Activated CD4-positive, CD25-positive, alpha-beta regulatory T cell (primary cell): Measurements from ENCODE around the gene YPEL5.

Experiments
- DNase-seq, 4 experiments: peaks; one replicate each; lab custom pipeline; 2025; lab: John Stamatoyannopoulos, UW

Gene YPEL5

DNA sequence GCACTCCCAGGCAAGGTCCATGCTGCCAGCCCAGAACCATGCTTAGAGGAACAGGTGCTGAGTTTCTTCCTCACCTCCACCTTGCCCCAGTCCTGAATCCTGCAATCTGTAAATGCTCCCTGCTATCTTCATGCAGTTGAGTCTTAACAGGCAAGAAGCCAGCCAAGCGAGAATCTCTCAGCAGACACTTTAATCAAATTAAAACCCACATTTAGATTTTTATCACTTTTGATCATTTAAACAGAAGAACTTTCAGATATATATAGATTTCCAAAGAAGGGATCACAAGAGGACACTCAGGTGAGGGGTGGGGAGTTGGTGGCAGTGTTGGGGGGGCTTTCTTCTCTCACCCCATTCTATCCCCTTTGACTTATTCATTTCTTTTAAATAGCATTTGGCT lies 58.6 kb downstream of the YPEL5 start:
- no peak for DNase-seq

DNA sequence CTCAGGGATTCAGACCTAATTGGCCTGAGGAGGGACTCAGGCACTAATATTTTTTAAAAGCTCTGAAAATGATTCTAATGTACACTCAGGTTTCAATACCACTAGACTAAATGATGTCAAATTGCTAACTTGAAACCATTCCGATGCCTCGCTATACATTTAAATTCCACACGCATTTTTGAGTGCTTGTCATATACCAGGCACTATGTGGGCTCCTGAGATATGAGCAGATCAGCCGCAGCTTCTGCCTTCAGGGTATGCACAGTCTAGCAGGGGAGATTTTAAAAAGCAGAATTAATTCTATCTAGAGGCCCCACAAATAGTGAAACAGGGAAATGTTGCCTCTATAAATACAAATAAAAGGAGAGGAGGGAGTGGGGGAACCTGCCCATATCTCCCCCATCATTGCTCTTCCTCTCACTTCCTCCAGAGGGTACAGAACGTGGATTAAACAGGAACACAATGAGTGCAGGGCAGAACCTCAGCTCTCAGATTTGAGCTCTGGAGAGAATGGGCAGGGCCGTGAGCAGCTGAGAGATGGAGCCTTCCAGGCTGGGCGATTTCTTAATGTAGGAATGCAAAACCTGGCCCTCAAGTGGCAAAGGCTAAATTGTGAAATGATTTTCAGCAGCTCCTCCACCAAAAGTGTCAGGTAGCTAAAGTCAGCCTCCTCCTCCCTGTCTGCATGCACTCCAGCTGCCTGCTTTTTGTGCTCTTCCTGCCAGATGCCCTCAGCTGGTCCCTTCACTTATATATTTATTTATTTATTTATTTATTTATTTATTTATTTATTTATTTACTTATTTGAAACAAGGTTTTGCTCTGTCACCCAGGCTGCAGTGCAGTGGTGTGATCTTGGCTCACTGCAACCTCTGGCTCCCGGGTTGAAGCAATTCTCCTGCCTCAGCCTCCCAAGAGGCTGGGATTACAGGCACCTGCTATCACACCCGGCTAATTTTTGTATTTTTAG lies 59.9 kb downstream of the YPEL5 start:
- no peak for DNase-seq

DNA sequence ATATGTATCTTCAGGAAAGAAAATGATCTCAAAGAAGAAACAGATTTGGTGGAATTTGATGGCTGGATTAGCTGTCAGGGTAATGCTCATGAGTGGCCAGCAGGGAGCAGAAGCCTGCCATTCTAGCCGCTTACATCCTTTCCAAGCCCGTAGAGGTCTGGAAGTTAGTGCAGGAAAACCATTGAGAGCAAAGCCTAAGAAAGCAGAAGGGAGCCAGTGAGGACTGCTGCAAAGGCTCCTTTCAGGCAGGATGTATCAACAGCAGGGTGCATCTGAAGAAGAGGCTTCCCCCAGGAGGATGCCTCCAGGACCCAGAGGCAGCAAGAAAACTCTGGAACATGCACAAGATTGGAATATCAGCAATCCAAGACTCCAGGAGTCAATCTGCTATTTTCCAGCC lies 61.6 kb downstream of the YPEL5 start:
- DNase-seq, result no peak

DNA sequence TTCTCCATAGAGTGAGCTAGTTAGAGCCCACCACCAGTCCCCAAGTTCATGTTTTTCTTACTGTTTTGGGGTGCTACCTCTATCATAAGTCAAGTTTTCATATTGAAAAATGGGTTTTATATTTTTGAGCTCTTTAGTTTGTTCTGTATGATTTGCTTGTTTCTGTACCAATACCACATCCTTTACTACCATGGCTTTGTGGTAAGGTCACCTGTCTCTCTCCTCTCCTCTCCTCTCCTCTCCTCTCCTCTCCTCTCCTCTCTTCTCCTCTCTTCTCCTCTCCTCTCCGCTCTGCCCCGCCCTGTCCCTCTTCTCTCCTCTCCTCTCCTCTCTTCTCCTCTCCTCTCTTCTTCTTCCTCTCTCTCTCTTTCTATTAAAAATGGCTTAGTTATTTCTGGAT lies 62.4 kb downstream of the YPEL5 start:
- DNase-seq, result no peak
